H1 (cell line): ENCODE results near the gene EMC6. TPM values are rescaled to one million over a fixed set of nuclear protein-coding genes. Genes with fewer than 3 reads are reported as not detected.

Experiments
- CHD1 ChIP-seq: IDR thresholded peaks from 2 replicates; pipeline ENCODE4 v1.6.1; 2012; ENCODE audit warnings: low read depth, low read length, improper control_type of control experiment
- SP4 ChIP-seq: IDR thresholded peaks from 2 replicates; pipeline ENCODE4 v1.6.1; 2012; ENCODE audit warnings: low read length, inconsistent platforms
- SUZ12 ChIP-seq: fragments of 200-600 bp; sonication (generic); IDR thresholded peaks from 2 replicates; pipeline ENCODE4 v1.6.1; 2012; ENCODE audit warnings: mild to moderate bottlenecking, inconsistent platforms, low read length, moderate library complexity, mixed read lengths
- polyA plus RNA-seq, 7 experiments: library from polyadenylated mRNA; depleted of rRNA in 3 of 7; stranded (reverse) in 5 of 7; unstranded in 2 of 7; fragments of >200 nt in 5 of 7; fragments of 200-250 nt in 2 of 7; gene quantifications; 1 replicate in 5 of 7; 2 replicates in 1 of 7; 4 replicates in 1 of 7; pipeline versions ENCODE4 v1.2.1 to v1.2.3, GENCODE V29; 2011 to 2013; ENCODE audit warnings: missing spikeins in 2 of 7, mixed read lengths in 2 of 7
- total RNA-seq: library from RNA; stranded (reverse); fragmentation: NEBNext Ultra II Directional; extraction: Animal tissue kit (Norgen Biotek cat#: 25700); gene quantifications from 2 replicates; pipeline ENCODE4 v1.2.1, GENCODE V29; 2021

EMC6 gene
- total and polyA plus RNA-seq, 2 of the 8 experiments (the other 6 are each of a cell fraction or from before 2014, with no cell fraction given): 81.5 to 193 TPM

- TF ChIP-seq SP4: no peak
- no peak for TF ChIP-seq SUZ12
- no peak for TF ChIP-seq CHD1
Measured at GRCh38 chr17:3718201-3718600, 49.6 kb downstream of the EMC6 start (continued).
